Measurements from ENCODE around the gene TEX52. TPM values are rescaled to one million over a fixed set of nuclear protein-coding genes. Genes with fewer than 3 reads are reported as not detected.

The TEX52 gene
- total and polyA plus RNA-seq, 2 of the 13 experiments (the other 11 are each of a cell fraction or from before 2014, with no cell fraction given) = 0.05 TPM; not detected in 1

- TF ChIP-seq MYC (CRISPR knock-in tag; IDR thresholded peaks at IDR 0.05; ENCODE audit: borderline replicate concordance) (peak; percentile 80), STAG1 (CRISPR knock-in tag; IDR thresholded peaks at IDR 0.05) (no peak), FOXO1 (CRISPR knock-in tag; IDR thresholded peaks at IDR 0.05) (peak; percentile 27; the same call in 1 of the 2 replicates), GATA4 (IDR thresholded peaks at IDR 0.05; ENCODE audit: borderline replicate concordance, low read depth) (no peak), FOXA3 (CRISPR knock-in tag; IDR thresholded peaks at IDR 0.05) (0 out of 2 replicates have a peak, but pooled peaks have one; percentile 23), NBN (conservative IDR thresholded peaks at IDR 0.05) (no peak), ZFP1 (CRISPR knock-in tag; IDR thresholded peaks at IDR 0.05) (no peak), KDM1A (CRISPR knock-in tag; IDR thresholded peaks at IDR 0.05) (no peak), POLR2AphosphoS5 (IDR thresholded peaks at IDR 0.05; ENCODE audit: low read depth, low read length) (peak; percentile 70), PATZ1 (CRISPR knock-in tag; IDR thresholded peaks at IDR 0.05) (peak; percentile 87), KLF6 (CRISPR knock-in tag; IDR thresholded peaks at IDR 0.05) (no peak; the same call in 1 of the 2 replicates), HMGXB3 (CRISPR knock-in tag; IDR thresholded peaks at IDR 0.05; ENCODE audit: borderline replicate concordance) (peak; percentile 99), MIER2 (CRISPR knock-in tag; IDR thresholded peaks at IDR 0.05) (peak; percentile 11; the same call in 1 of the 2 replicates)
- TF ChIP-seq, protein P1, sequence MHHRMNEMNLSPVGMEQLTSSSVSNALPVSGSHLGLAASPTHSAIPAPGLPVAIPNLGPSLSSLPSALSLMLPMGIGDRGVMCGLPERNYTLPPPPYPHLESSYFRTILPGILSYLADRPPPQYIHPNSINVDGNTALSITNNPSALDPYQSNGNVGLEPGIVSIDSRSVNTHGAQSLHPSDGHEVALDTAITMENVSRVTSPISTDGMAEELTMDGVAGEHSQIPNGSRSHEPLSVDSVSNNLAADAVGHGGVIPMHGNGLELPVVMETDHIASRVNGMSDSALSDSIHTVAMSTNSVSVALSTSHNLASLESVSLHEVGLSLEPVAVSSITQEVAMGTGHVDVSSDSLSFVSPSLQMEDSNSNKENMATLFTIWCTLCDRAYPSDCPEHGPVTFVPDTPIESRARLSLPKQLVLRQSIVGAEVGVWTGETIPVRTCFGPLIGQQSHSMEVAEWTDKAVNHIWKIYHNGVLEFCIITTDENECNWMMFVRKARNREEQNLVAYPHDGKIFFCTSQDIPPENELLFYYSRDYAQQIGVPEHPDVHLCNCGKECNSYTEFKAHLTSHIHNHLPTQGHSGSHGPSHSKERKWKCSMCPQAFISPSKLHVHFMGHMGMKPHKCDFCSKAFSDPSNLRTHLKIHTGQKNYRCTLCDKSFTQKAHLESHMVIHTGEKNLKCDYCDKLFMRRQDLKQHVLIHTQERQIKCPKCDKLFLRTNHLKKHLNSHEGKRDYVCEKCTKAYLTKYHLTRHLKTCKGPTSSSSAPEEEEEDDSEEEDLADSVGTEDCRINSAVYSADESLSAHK (CRISPR knock-in tag; IDR thresholded peaks at IDR 0.05; ENCODE audit: borderline replicate concordance) = no peak
- TF ChIP-seq, protein P2, sequence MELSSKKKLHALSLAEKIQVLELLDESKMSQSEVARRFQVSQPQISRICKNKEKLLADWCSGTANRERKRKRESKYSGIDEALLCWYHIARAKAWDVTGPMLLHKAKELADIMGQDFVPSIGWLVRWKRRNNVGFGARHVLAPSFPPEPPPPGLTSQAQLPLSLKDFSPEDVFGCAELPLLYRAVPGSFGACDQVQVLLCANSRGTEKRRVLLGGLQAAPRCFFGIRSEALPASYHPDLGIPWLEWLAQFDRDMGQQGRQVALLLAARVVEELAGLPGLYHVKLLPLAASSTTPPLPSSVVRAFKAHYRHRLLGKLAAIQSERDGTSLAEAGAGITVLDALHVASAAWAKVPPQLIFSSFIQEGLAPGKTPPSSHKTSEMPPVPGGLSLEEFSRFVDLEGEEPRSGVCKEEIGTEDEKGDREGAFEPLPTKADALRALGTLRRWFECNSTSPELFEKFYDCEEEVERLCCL (CRISPR knock-in tag; IDR thresholded peaks at IDR 0.05; ENCODE audit: borderline replicate concordance) = no peak
- TF ChIP-seq, protein P3, sequence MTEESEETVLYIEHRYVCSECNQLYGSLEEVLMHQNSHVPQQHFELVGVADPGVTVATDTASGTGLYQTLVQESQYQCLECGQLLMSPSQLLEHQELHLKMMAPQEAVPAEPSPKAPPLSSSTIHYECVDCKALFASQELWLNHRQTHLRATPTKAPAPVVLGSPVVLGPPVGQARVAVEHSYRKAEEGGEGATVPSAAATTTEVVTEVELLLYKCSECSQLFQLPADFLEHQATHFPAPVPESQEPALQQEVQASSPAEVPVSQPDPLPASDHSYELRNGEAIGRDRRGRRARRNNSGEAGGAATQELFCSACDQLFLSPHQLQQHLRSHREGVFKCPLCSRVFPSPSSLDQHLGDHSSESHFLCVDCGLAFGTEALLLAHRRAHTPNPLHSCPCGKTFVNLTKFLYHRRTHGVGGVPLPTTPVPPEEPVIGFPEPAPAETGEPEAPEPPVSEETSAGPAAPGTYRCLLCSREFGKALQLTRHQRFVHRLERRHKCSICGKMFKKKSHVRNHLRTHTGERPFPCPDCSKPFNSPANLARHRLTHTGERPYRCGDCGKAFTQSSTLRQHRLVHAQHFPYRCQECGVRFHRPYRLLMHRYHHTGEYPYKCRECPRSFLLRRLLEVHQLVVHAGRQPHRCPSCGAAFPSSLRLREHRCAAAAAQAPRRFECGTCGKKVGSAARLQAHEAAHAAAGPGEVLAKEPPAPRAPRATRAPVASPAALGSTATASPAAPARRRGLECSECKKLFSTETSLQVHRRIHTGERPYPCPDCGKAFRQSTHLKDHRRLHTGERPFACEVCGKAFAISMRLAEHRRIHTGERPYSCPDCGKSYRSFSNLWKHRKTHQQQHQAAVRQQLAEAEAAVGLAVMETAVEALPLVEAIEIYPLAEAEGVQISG (CRISPR knock-in tag; IDR thresholded peaks at IDR 0.05) = peak; percentile 88
Observed at GRCh38 chr12:2890388-2891239, 33.8 kb upstream of the TEX52 start, which contains the start of gene TULP3 (continued).

All from HepG2 (cell line).